ENCODE results near the gene OGDH. TPM values are rescaled to one million over a fixed set of nuclear protein-coding genes. Genes with fewer than 3 reads are reported as not detected.
"Not testable (repeated sequence)": the region's sequence is repeated elsewhere in the genome, so short reads cannot be mapped to it uniquely, and the experiment has no call there.

OGDH gene
- polyA plus RNA-seq, 5 donors = 40.6 to 58.8 (median 53.7) TPM

DNA sequence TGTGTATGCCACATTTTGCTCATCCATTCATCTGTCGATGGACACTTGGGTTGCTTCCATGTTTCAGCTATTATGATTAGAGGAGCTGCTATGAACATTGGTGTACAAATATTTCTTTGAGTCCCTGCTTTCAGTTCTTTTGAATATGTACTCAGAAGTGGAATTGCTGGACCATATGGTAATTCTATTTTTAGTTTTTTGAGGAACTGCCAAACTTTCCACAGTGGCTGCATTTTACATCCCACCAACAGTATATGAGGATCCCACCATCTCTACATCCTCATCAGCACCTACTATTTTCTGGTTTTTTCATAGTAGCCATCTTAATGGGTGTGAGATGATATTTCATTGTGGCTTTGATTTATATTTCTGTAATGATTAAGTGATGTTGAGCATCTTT lies 97.5 kb downstream of the OGDH start:
- DNase-seq = peak; percentile 11 to 23

- DNase-seq = no peak
Measured at GRCh38 chr7:44705434-44705833, 99.0 kb downstream of the OGDH start.

GRCh38 chr7:44706788-44707557 lies 100.5 kb downstream of the OGDH start:
- DNase-seq = no peak

DNA sequence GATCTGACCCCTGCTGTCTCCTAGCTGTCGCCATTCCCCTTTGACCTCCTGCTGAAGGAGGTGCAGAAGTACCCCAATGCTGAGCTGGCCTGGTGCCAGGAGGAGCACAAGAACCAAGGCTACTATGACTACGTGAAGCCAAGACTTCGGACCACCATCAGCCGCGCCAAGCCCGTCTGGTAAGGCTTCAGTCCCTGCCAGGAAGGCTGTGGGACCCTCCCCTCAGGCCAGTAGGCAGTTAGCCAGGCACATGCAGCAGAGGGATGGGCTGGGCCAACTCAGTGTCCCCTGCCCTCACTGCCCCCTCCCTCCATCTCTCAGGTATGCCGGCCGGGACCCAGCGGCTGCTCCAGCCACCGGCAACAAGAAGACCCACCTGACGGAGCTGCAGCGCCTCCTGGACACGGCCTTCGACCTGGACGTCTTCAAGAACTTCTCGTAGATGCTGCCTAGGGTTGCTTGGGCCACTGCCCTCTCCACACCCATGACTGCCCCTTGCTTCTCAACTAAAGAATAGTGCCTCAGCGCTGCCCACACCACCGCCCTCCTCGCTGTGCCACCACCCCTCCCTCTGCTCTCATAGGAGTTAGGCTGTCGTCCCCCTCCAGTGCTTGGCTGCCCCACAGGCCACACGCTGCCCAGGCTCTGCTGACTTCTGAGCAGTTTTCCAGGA lies 101.3 kb downstream of the OGDH start:
- DNase-seq = no peak

DNA sequence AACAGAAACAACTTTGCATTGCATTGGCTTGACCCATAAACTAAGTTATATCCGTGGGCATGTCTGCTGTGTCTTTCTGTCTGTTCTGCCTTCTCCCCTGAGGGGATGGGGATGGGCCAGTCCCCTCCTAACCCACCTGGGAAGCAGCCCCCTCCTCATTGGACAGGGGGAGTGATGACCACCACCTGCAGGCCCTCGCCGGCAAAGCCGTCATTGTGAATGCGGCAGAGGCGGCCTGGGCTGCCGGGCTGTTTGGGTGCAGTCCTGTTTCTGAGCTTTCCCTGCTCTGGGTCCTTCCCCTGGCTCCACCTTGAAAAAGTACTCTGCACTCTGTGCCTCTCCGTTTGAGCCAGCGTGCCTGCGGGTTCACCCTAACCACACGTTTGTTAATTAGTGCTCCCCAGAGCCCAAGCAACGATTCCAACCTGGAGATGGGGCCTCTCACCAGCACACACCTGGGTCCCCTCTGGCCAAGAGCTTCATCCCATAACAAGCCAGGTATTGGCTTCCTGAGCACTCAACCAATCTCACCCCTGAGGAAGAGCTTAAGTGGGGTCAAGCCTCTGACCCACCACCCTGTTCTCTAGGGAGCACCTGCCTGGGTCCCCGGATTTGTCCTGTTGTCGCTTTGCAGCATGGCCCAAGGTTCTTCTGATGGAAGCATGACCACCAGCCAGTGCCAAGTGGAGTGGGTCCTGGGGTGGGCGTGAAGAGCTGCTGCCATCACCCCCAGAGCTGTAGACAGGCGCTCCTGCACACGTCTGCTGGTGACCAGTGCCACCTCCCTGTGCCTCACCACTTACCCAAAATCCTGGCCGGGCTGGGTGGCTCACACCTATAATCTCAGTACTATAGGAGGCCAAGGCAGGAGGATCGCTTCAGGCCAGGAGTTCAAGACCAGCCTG lies 102.8 kb downstream of the OGDH start:
- no peak for DNase-seq

- DNase-seq = no peak
Measured at GRCh38 chr7:44709945-44710596, 103.6 kb downstream of the OGDH start.

GRCh38 chr7:44711528-44711927 lies 105.1 kb downstream of the OGDH start:
- DNase-seq = no peak

GRCh38 chr7:44712012-44712411 lies 105.6 kb downstream of the OGDH start:
- no peak for DNase-seq

DNA sequence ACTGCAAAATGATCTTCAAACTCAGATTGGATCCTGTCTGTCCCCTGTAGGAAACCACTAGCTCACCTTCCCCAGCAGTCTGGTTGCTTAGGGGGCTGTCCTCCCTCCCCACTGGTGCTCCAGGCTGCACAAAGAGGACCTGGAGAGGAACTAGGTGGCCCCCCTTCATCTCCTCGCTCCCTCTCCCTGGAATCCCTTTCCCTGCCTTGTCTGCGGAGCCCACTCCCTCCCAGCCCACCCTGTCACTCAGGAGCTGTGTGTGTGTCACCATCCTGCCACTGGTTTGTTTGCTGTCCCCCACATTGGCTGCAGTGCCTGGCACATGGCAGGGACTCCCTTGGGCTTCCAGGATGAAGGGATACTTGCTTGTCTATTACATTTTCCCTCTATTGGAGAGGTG lies 106.7 kb downstream of the OGDH start:
- DNase-seq = no peak

DNA sequence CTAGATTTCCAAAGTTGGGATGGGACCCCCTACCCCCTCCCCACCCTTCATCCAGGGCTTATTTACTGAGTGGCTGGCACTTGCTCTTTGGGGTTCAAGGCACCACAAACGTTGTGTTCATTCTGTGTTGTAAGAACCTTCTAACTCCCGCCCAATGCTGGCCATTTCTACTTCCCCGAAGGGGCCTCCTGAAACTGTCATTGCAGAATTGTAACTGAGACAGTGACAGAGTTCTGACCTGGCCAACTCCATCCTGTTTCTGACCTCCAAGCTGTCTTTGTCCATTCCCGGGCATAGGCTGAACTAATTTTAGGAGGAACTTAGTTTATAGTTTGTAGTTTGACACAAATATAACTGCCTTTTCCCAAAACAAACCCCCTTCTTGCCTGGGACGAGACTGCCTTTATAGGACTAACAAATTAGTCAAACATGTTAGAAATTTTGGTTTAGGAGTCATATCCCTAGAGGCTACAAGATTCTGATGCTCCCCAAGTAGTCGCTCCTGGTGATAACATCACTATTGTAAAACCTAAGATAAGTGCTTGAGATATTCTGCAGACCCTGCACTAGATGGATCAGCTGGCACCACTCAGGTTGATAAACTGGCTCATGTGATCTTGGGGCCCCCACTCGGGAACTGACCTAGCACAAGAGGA lies 107.4 kb downstream of the OGDH start:
- no peak for DNase-seq

GRCh38 chr7:44716205-44716604 lies 109.8 kb downstream of the OGDH start:
- no peak for DNase-seq

- DNase-seq = no peak
Measured at GRCh38 chr7:44720301-44720700, 113.9 kb downstream of the OGDH start.

GRCh38 chr7:44724276-44724675 lies 117.8 kb downstream of the OGDH start:
- DNase-seq = no peak

- not testable (repeated sequence) for DNase-seq
Measured at GRCh38 chr7:44726250-44726649, 119.8 kb downstream of the OGDH start.

DNA sequence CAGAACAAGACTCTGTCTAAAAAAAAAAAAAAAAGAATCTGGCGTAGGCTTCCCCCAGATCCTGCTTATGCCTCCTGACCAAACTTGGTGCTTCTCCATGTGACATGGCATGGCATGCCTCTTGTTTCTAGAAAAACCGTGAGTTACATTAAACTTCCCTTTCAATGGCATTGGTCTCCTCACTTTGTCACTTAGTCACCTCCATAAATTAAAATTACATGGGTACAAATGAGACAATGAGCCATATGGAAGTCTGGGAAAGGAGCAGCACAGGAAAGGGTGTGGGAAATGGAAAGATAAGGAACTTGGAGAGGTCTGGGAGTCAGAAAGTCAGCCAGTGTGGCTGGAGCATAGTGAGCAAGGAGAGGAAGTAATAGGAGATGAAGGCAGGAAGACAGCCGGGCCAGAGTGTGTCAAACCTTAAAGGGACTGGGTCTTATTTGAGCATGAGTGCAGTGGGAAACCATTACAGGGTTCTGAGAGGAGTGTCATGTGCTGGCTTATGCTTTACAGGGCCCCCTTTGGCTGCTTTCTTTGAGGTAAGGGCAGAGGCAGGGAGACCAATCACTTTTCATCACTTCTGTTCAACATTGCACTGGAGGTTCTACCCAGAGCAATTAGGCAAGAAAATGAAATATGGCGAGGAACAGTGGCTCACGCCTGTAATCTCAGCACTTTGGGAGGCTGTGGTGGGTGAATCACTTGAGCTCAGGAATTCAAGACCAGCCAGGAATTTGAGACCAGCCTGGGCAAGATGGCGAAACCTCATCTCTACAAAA lies 120.9 kb downstream of the OGDH start:
- DNase-seq = no peak

DNA sequence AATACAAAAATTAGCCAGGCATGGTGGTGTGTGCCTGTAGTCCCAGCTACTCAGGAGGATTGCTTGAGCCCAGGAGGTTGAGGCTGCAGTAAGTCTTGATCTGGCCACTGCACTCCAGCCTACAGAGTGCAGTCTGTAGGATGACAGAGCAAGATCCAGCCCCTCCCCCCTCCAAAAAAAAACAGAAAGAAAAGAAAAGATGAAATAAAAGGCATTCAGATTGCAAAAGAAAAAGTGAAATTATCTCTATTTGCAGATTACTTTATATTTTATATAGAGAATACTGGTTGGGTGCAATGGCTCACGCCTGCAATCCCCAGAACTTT lies 121.5 kb downstream of the OGDH start:
- no peak for DNase-seq

DNA sequence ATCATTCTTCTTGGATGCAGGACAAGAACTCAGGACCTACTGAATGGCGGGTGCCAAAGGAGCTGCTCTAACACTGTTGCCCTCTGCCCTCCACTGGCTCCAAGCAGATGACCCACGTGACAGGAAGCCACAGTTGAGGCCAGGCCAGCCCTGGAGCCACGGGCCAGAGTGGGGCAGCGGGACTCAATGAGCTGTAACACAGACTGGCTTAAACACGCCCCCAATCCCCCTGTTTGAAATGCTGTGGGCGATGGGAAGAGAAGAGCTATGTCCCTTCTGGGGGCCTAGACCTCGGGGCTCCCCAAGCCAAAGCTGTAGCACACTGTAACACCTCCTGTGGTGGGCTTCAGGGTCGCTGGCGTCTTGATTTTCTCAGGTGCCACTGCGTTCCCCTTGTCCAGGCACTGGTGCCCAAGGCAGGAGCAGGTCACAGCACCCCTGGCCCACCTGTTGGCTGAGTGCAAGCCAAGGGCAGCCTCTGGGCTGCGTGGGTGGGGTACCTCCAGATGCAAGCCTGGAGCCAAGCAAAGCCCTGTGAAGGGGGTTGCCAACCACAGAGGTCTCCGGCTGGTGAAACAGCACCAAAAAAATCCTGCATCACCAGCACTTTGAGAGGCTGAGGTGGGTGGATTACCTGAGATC lies 123.6 kb downstream of the OGDH start:
- no peak for DNase-seq

- DNase-seq = not testable (repeated sequence)
Measured at GRCh38 chr7:44732971-44733370, 126.5 kb downstream of the OGDH start.

GRCh38 chr7:44733708-44734481 lies 127.5 kb downstream of the OGDH start:
- no peak for DNase-seq
